Mesenchymal stem cell (in vitro differentiated cells and primary cell): ENCODE results near the gene EFCAB7.

Experiments used
- DNase-seq: peaks from one replicate; pipeline ENCODE4 v3.0.0-alpha.2; 2013
- H2AFZ ChIP-seq: one replicate; pipeline ENCODE4 v1.6.1; 2013; ENCODE audit warnings: low read depth, mild to moderate bottlenecking, control low read depth, inconsistent platforms, low read length, moderate library complexity
- H2AK5ac ChIP-seq: 2 replicates; pipeline ENCODE4 v1.6.1; 2013; ENCODE audit warnings: low read length, moderate library complexity, mild to moderate bottlenecking, inconsistent platforms; ENCODE audit not compliant: severe bottlenecking
- H2BK120ac ChIP-seq: one replicate; pipeline ENCODE4 v1.6.1; 2013; ENCODE audit warnings: low read depth, mild to moderate bottlenecking, inconsistent platforms, low read length, moderate library complexity
- H2BK12ac ChIP-seq, 2 experiments: one replicate each; pipeline ENCODE4 v1.6.1; 2013; ENCODE audit warnings: inconsistent platforms in 2 of 2, low read length in 2 of 2, mild to moderate bottlenecking in 2 of 2, moderate library complexity in 2 of 2, control low read depth in 1 of 2
- H2BK15ac ChIP-seq: one replicate; pipeline ENCODE4 v1.6.1; 2013; ENCODE audit warnings: mild to moderate bottlenecking, low read depth, inconsistent platforms; ENCODE audit not compliant: poor library complexity, severe bottlenecking
- H2BK5ac ChIP-seq: 2 replicates; pipeline ENCODE4 v1.6.1; 2013; ENCODE audit warnings: low read depth, mild to moderate bottlenecking, low read length, control low read depth, inconsistent platforms; ENCODE audit not compliant: poor library complexity, severe bottlenecking
- H3K14ac ChIP-seq, 2 experiments: one replicate each; pipeline ENCODE4 v1.6.1; 2013; ENCODE audit warnings: inconsistent platforms in 2 of 2, low read length in 2 of 2, control low read depth in 1 of 2, mild to moderate bottlenecking in 1 of 2, moderate library complexity in 1 of 2
- H3K18ac ChIP-seq, 2 experiments: one replicate each; pipeline ENCODE4 v1.6.1; 2013; ENCODE audit warnings: inconsistent platforms in 2 of 2, low read length in 2 of 2, control low read depth in 1 of 2, low read depth in 1 of 2, mild to moderate bottlenecking in 1 of 2
- H3K23ac ChIP-seq, 2 experiments: one replicate each; pipeline ENCODE4 v1.6.1; 2013; ENCODE audit warnings: inconsistent platforms in 2 of 2, low read length in 2 of 2, mild to moderate bottlenecking in 2 of 2, moderate library complexity in 2 of 2, control low read depth in 1 of 2
- H3K27ac ChIP-seq: 2 replicates; pipeline ENCODE4 v1.5.1; 2013; ENCODE audit warnings: mild to moderate bottlenecking, moderate library complexity, low read length, control low read depth, inconsistent platforms; ENCODE audit not compliant: poor library complexity, severe bottlenecking
- H3K27me3 ChIP-seq, 2 experiments: 2 replicates each; pipeline versions ENCODE4 v1.6.1 to v1.7.0; 2013; ENCODE audit warnings: low read length in 2 of 2, mild to moderate bottlenecking in 2 of 2, moderate library complexity in 2 of 2, control low read depth in 1 of 2, inconsistent platforms in 1 of 2; ENCODE audit not compliant: control insufficient read depth in 1 of 2, insufficient read depth in 1 of 2
- H3K36me3 ChIP-seq, 2 experiments: 2 replicates each; pipeline versions ENCODE4 v1.6.1 to v1.7.0; 2013; ENCODE audit warnings: low read length in 2 of 2, control low read depth in 1 of 2, inconsistent platforms in 1 of 2, low read depth in 1 of 2, mild to moderate bottlenecking in 1 of 2; ENCODE audit not compliant: insufficient read depth in 2 of 2, control insufficient read depth in 1 of 2
- H3K4ac ChIP-seq, 2 experiments: one replicate each; pipeline ENCODE4 v1.6.1; 2013; ENCODE audit warnings: inconsistent platforms in 2 of 2, low read length in 2 of 2, mild to moderate bottlenecking in 2 of 2, moderate library complexity in 2 of 2, control low read depth in 1 of 2, low read depth in 1 of 2
- H3K4me1 ChIP-seq: 2 replicates; pipeline ENCODE4 v1.6.1; 2013; ENCODE audit warnings: low read depth, low read length, control low read depth; ENCODE audit not compliant: control insufficient read depth, insufficient read depth
- H3K4me2 ChIP-seq: 2 replicates; pipeline ENCODE4 v1.6.1; 2013; ENCODE audit warnings: low read length, mild to moderate bottlenecking, inconsistent platforms; ENCODE audit not compliant: poor library complexity, severe bottlenecking
- H3K4me3 ChIP-seq, 2 experiments: 2 replicates each; pipeline versions ENCODE4 v1.5.1 to v1.7.0; 2013; ENCODE audit warnings: low read length in 2 of 2, mild to moderate bottlenecking in 2 of 2, control low read depth in 1 of 2, low read depth in 1 of 2; ENCODE audit not compliant: insufficient read depth in 1 of 2
- H3K79me1 ChIP-seq: replicated peaks from 2 replicates; pipeline ENCODE4 v1.6.1; 2013; ENCODE audit warnings: mild to moderate bottlenecking, control low read depth, low read length, inconsistent platforms; ENCODE audit not compliant: poor library complexity, severe bottlenecking
- H3K9ac ChIP-seq: 2 replicates; pipeline ENCODE4 v1.7.0; 2013; ENCODE audit warnings: mild to moderate bottlenecking, low read length, moderate library complexity
- H3K9me3 ChIP-seq: 2 replicates; pipeline ENCODE4 v1.7.0; 2013; ENCODE audit warnings: mild to moderate bottlenecking, low read length; ENCODE audit not compliant: control insufficient read depth
- H4K8ac ChIP-seq: one replicate; pipeline ENCODE4 v1.6.1; 2013; ENCODE audit warnings: inconsistent platforms, mild to moderate bottlenecking, low read length, moderate library complexity
- H4K91ac ChIP-seq: one replicate; pipeline ENCODE4 v1.6.1; 2013; ENCODE audit warnings: mild to moderate bottlenecking, low read length, inconsistent platforms
- WGBS: methylation state at CpG from one replicate; pipeline ENCODE4 v1.1.7; 2013; ENCODE audit warnings: mixed read lengths; 5-methylcytosine and 5-hydroxymethylcytosine counted together

EFCAB7 gene

DNA sequence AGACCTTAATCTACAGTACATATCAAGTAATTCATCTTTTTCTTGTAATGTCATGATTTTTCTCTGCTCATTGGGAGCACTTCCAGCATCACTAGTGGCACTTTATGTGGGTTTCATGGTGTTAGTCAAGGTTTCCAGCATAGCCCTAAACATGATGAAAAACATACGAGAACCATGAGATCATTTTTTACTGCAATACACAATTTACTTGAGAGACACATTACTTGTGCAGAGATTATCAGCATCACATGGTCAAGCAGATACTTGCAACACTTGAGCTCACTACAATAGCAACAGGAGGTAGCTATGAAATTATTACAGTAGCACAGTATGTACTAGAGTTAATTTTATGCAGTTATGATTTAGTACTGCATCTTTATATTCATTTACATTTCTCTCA lies 36.7 kb upstream of the EFCAB7 start:
- Histone ChIP-seq H2BK15ac (no peak overlapping the region), H3K4ac (no peak overlapping the region), H3K4me2 (no peak overlapping the region), H2AK5ac (no peak overlapping the region), H2AFZ (no peak overlapping the region), H4K8ac (no peak overlapping the region), H3K4me3 (no peak overlapping the region), H3K9me3 (no peaks in the 10 kb centered on the region), H3K14ac (no peak overlapping the region), H3K4me1 (no peaks in the 10 kb centered on the region), H3K27me3 (no peaks in the 10 kb centered on the region), H3K36me3 (no peaks in the 10 kb centered on the region), H3K79me1 (no peaks in the 10 kb centered on the region), H3K9ac (no peak overlapping the region), H2BK120ac (no peak overlapping the region), H4K91ac (no peak overlapping the region), H2BK5ac (no peak overlapping the region), H2BK12ac (no peak overlapping the region), H3K23ac (no peak overlapping the region), H3K18ac (no peak overlapping the region), H3K27ac (no peak overlapping the region)
- WGBS = 100% methylated on average over 1 of the region's 1 CpG
- DNase-seq = peak; percentile 50

DNA sequence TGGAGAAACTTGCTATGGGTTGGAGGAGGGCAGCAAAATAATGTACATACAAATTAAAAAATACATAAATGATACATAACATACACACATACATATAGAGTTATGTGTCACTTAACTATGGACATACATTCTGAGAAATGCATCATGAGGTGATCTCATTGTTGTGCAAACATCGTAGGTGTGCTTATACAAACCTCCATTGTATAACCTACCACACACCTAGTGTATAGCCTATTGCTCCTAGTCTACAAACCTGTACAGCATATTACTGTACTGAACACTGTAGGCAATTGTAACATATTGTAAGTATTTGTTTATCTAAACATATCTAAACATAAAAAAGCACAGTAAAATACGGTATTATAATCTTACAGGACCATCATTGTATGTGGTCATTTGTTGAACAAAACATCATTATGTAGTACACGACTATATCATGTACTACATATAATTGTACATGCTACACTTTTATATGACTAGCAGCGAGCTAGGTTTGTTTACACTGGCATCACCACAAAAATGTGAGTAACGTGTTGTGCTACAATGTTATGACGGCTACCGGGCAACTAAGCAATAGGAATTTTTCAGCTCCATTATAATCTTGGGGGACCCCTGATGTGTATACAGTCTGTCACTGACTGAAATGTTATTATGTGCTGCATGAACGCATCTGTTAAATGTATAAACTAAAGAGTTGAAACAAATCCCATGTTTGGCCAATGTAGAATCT lies 35.8 kb upstream of the EFCAB7 start:
- no peak overlapping the region for H3K18ac ChIP-seq
- no peak overlapping the region for H2BK12ac ChIP-seq
- H2BK15ac ChIP-seq = no peak overlapping the region
- no peak overlapping the region for H2AFZ ChIP-seq
- DNase-seq = peak; percentile 79
- no peak overlapping the region for H3K14ac ChIP-seq
- no peak overlapping the region for H2BK120ac ChIP-seq
- no peaks in the 10 kb centered on the region for H3K36me3 ChIP-seq
- no peak overlapping the region for H4K8ac ChIP-seq
- H3K79me1 ChIP-seq = no peaks in the 10 kb centered on the region
- H3K4me3 ChIP-seq = no peak overlapping the region
- no peaks in the 10 kb centered on the region for H3K9me3 ChIP-seq
- 59% methylated on average over 5 of the region's 8 CpGs for WGBS
- H3K4ac ChIP-seq = no peak overlapping the region
- no peaks in the 10 kb centered on the region for H3K27me3 ChIP-seq
- H2AK5ac ChIP-seq = no peak overlapping the region
- no peaks in the 10 kb centered on the region for H3K4me1 ChIP-seq
- H3K27ac ChIP-seq = no peak overlapping the region
- H2BK5ac ChIP-seq = no peak overlapping the region
- H3K23ac ChIP-seq = no peak overlapping the region
- no peak overlapping the region for H4K91ac ChIP-seq
- no peak overlapping the region for H3K9ac ChIP-seq
- no peak overlapping the region for H3K4me2 ChIP-seq

DNA sequence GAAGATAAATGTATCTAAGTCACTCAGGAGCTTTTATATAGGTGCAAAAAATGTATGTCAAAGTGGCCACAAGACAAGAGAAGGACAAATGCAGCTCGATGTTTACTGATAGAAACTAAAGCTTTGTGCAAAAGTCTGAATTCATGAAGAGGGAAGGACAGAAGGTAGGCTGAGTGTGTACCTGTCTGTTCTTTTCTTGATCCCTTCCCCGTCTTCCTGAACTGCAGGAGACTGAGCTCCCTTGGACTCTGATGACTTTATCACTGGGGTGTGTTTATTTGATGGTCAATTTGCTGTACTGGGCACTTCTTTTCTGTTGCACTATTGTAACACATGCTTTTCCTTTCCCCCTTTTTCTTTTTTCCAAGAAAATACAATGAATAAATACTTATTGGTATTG lies 25.7 kb upstream of the EFCAB7 start:
- Histone ChIP-seq H3K36me3 (no peaks in the 10 kb centered on the region), H3K18ac (no peak overlapping the region), H4K8ac (no peak overlapping the region), H2AFZ (no peak overlapping the region), H2AK5ac (no peak overlapping the region), H2BK5ac (no peak overlapping the region), H3K23ac (no peak overlapping the region), H3K79me1 (peaks cover 5% of the 10 kb centered on the region), H3K27ac (no peak overlapping the region), H4K91ac (no peak overlapping the region), H3K27me3 (no peaks in the 10 kb centered on the region), H2BK12ac (no peak overlapping the region), H2BK15ac (no peak overlapping the region), H3K4me2 (no peak overlapping the region), H3K9me3 (peaks cover 6% of the 10 kb centered on the region), H3K14ac (no peak overlapping the region), H3K4me1 (no peaks in the 10 kb centered on the region), H3K4ac (no peak overlapping the region), H3K9ac (no peak overlapping the region), H2BK120ac (no peak overlapping the region), H3K4me3 (no peak overlapping the region)
- DNase-seq = no peak
- 100% methylated on average over 2 of the region's 2 CpGs for WGBS

DNA sequence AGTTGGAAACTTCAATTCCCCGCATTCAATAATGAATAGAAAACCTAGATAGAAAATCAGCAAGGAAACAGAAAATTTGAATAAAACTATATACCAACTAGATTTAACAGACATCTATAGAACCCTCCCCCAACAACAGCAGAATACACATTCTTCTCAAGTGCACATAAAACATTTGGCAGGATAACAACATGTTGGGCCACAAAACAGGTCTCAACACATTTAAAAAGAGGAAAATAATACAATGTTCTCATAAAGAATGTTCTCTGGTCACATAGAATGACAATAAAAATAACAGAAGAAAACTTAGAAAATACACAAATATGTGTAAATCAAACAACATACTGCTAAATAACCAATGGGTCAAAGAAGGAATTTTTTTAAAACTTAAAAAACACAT lies 25.2 kb upstream of the EFCAB7 start:
- peaks cover 6% of the 10 kb centered on the region for H3K9me3 ChIP-seq
- no peak for DNase-seq
- no peak overlapping the region for H4K8ac ChIP-seq
- no peak overlapping the region for H2BK12ac ChIP-seq
- H3K36me3 ChIP-seq = no peaks in the 10 kb centered on the region
- no peak overlapping the region for H2BK5ac ChIP-seq
- H2AFZ ChIP-seq = no peak overlapping the region
- H3K27ac ChIP-seq = no peak overlapping the region
- no peak overlapping the region for H3K4me3 ChIP-seq
- H3K18ac ChIP-seq = no peak overlapping the region
- H3K23ac ChIP-seq = no peak overlapping the region
- H3K79me1 ChIP-seq = peaks cover 5% of the 10 kb centered on the region
- H3K4me2 ChIP-seq = no peak overlapping the region
- H3K4ac ChIP-seq = no peak overlapping the region
- H3K9ac ChIP-seq = no peak overlapping the region
- H2BK120ac ChIP-seq = no peak overlapping the region
- H2AK5ac ChIP-seq = no peak overlapping the region
- no peaks in the 10 kb centered on the region for H3K4me1 ChIP-seq
- H4K91ac ChIP-seq = no peak overlapping the region
- H2BK15ac ChIP-seq = no peak overlapping the region
- no peaks in the 10 kb centered on the region for H3K27me3 ChIP-seq
- H3K14ac ChIP-seq = no peak overlapping the region
- whole genome bisulfite sequencing = 100% methylated on average over 1 of the region's 1 CpG
